HG03571 (cell line): Measurements from ENCODE around the gene ARHGEF25.
"Not testable (repeated sequence)": the region's sequence is repeated elsewhere in the genome, so short reads cannot be mapped to it uniquely, and the experiment has no call there.

Experiments used
- ATAC-seq: cut with Tn5 transposase; IDR thresholded peaks from one replicate; pipeline ENCODE4 v1.9.1; 2021; ENCODE audit not compliant: unreplicated experiment

Gene ARHGEF25

GRCh38 chr12:57632958-57633840 is 22.0 kb downstream of the ARHGEF25 start, which contains the start of gene B4GALNT1:
B4GALNT1 (minus strand) TSS chr12:57633201; CDS start chr12:57632132, 1,069 bp downstream.
- no peak for ATAC-seq

GRCh38 chr12:57636731-57637130 is 25.5 kb downstream of the ARHGEF25 start:
- ATAC-seq: not testable (repeated sequence)

- ATAC-seq: no peak
Observed at GRCh38 chr12:57637364-57637763, 26.1 kb downstream of the ARHGEF25 start.

GRCh38 chr12:57638096-57638495 is 26.9 kb downstream of the ARHGEF25 start:
- ATAC-seq: no peak

GRCh38 chr12:57640175-57641042 is 29.2 kb downstream of the ARHGEF25 start:
- no peak for ATAC-seq

- no peak for ATAC-seq
Observed at GRCh38 chr12:57641699-57642442, 30.6 kb downstream of the ARHGEF25 start.

GRCh38 chr12:57645990-57646658 is 34.9 kb downstream of the ARHGEF25 start:
- ATAC-seq: not testable (repeated sequence)

- ATAC-seq: not testable (repeated sequence)
Observed at GRCh38 chr12:57646659-57647049, 35.4 kb downstream of the ARHGEF25 start.

- ATAC-seq: no peak
Observed at GRCh38 chr12:57654042-57654441, 42.8 kb downstream of the ARHGEF25 start.

- ATAC-seq: no peak
Observed at GRCh38 chr12:57655541-57656240, 44.5 kb downstream of the ARHGEF25 start.

- ATAC-seq: not testable (repeated sequence)
Observed at GRCh38 chr12:57656408-57656807, 45.2 kb downstream of the ARHGEF25 start.

- ATAC-seq: no peak
Observed at GRCh38 chr12:57657744-57658143, 46.5 kb downstream of the ARHGEF25 start.

- no peak for ATAC-seq
Observed at GRCh38 chr12:57658890-57659289, 47.7 kb downstream of the ARHGEF25 start.

- no peak for ATAC-seq
Observed at GRCh38 chr12:57661376-57661775, 50.1 kb downstream of the ARHGEF25 start.

GRCh38 chr12:57665066-57665820 is 54.0 kb downstream of the ARHGEF25 start:
- not testable (repeated sequence) for ATAC-seq
